SK-N-SH (cell line): ENCODE data around the gene RAP2C. TPM values are rescaled to one million over a fixed set of nuclear protein-coding genes. Genes with fewer than 3 reads are reported as not detected.

Source experiments
- CTCF ChIA-PET: fragments of 300-600, 350-600 bp; formaldehyde crosslinking; extraction: SDS; loops from one replicate; lab custom pipeline; 2021; lab: Yijun Ruan, JAX
- POLR2A ChIA-PET: fragments of 350-600 bp; sonication (Branson Sonifier 250); formaldehyde crosslinking; extraction: SDS; loops from one replicate; lab custom pipeline; 2020; ENCODE audit warnings: antibody characterized with exemption, inconsistent platforms; lab: Yijun Ruan, JAX
- DNase-seq: peaks from one replicate; pipeline ENCODE4 v3.0.0; 2012
- H2AFZ ChIP-seq: fragments of 200-600 bp; sonication (generic); 2 replicates; pipeline ENCODE4 v1.8.1; 2016; ENCODE audit warnings: antibody characterized with exemption, mild to moderate bottlenecking, low read depth
- H3F3A ChIP-seq: fragments of 200-600 bp; sonication (generic); replicated peaks from 2 replicates; pipeline ENCODE3; 2016; ENCODE audit warnings: antibody characterized with exemption, mild to moderate bottlenecking; ENCODE audit not compliant: insufficient read depth
- H3K27ac ChIP-seq, 2 experiments: fragments of 200-500 bp in 1 of 2; fragments of 200-600 bp in 1 of 2; sonication (Bioruptor generic) in 1 of 2; sonication (generic), shearing (Covaris generic) in 1 of 2; 2 replicates each; pipeline versions ENCODE4 v1.5.1 to v1.6.1; 2014 to 2016; ENCODE audit warnings: low read depth in 2 of 2, inconsistent platforms in 1 of 2, low read length in 1 of 2, mild to moderate bottlenecking in 1 of 2, mixed read lengths in 1 of 2
- H3K27me3 ChIP-seq: fragments of 200-600 bp; sonication (generic), shearing (Covaris generic); 2 replicates; pipeline ENCODE4 v1.6.1; 2016; ENCODE audit warnings: mixed run types; ENCODE audit not compliant: insufficient read depth
- H3K36me3 ChIP-seq, 2 experiments: fragments of 200-500 bp in 1 of 2; fragments of 200-600 bp in 1 of 2; sonication (Bioruptor generic) in 1 of 2; sonication (generic) in 1 of 2; replicated peaks in 1 of 2; 2 replicates each; pipeline versions ENCODE3 to v1.5.1; 2014 to 2016; ENCODE audit warnings: low read length in 1 of 2, mild to moderate bottlenecking in 1 of 2; ENCODE audit not compliant: insufficient read depth in 2 of 2, control insufficient read depth in 1 of 2
- H3K4me1 ChIP-seq, 2 experiments: fragments of 200-500 bp in 1 of 2; fragments of 200-600 bp in 1 of 2; sonication (Bioruptor generic) in 1 of 2; sonication (generic), shearing (Covaris generic) in 1 of 2; 2 replicates each; pipeline versions ENCODE4 v1.5.1 to v1.6.1; 2014 to 2016; ENCODE audit warnings: low read depth in 1 of 2, low read length in 1 of 2, mixed run types in 1 of 2; ENCODE audit not compliant: insufficient read depth in 2 of 2, control insufficient read depth in 1 of 2
- H3K4me2 ChIP-seq: fragments of 200-600 bp; sonication (generic), shearing (Covaris generic); 2 replicates; pipeline ENCODE4 v1.6.1; 2017; ENCODE audit warnings: mixed run types
- H3K4me3 ChIP-seq, 2 experiments: fragments of 200-500 bp in 1 of 2; fragments of 200-600 bp in 1 of 2; sonication (Bioruptor generic) in 1 of 2; sonication (generic), shearing (Covaris generic) in 1 of 2; 2 replicates each; pipeline versions ENCODE4 v1.5.1 to v1.8.1; 2014 to 2016; ENCODE audit warnings: low read depth in 2 of 2, inconsistent platforms in 1 of 2, low read length in 1 of 2, mild to moderate bottlenecking in 1 of 2, mixed read lengths in 1 of 2, moderate library complexity in 1 of 2
- H3K79me2 ChIP-seq: fragments of 200-600 bp; sonication (generic); 2 replicates; pipeline ENCODE4 v1.8.1; 2017; ENCODE audit warnings: mild to moderate bottlenecking; ENCODE audit not compliant: insufficient read depth
- H3K9ac ChIP-seq: fragments of 200-600 bp; sonication (generic); 2 replicates; pipeline ENCODE4 v1.6.1; 2017; ENCODE audit warnings: mixed run types
- H3K9me2 ChIP-seq: fragments of 200-600 bp; sonication (generic); 2 replicates; pipeline ENCODE4 v1.6.1; 2017; ENCODE audit warnings: mixed run types
- H3K9me3 ChIP-seq: fragments of 200-600 bp; sonication (generic); 2 replicates; pipeline ENCODE4 v1.6.1; 2017; ENCODE audit warnings: mixed run types, mild to moderate bottlenecking, moderate library complexity
- H4K20me1 ChIP-seq: fragments of 200-600 bp; sonication (generic); 2 replicates; pipeline ENCODE4 v1.6.1; 2017; ENCODE audit warnings: mild to moderate bottlenecking, mixed run types; ENCODE audit not compliant: insufficient read depth
- CHD2 ChIP-seq: fragments of 150-350 bp; IDR thresholded peaks from 2 replicates; pipeline ENCODE4 v1.6.1; 2018; ENCODE audit warnings: low read length; ENCODE audit not compliant: partially characterized antibody
- ELF1 ChIP-seq: IDR thresholded peaks from 2 replicates; pipeline ENCODE4 v1.4.0; 2012
- EZH2phosphoT487 ChIP-seq: fragments of 200-600 bp; sonication (generic); IDR thresholded peaks from 2 replicates; pipeline ENCODE4 v1.6.1; 2017; ENCODE audit warnings: low read depth, mixed run types, mild to moderate bottlenecking, antibody characterized with exemption, moderate library complexity, borderline replicate concordance
- FOXJ3 ChIP-seq: sonication (generic); formaldehyde crosslinking; IDR thresholded peaks from 2 replicates; pipeline ENCODE4 v1.5.1; 2020; ENCODE audit warnings: mild to moderate bottlenecking, missing genetic modification reagents
- FOXM1 ChIP-seq: IDR thresholded peaks from 2 replicates; pipeline ENCODE4 v1.4.0; 2012; ENCODE audit warnings: low read depth, mild to moderate bottlenecking
- GATA2 ChIP-seq: sonication (generic); formaldehyde crosslinking; IDR thresholded peaks from 2 replicates; pipeline ENCODE4 v1.5.0; 2020; ENCODE audit warnings: mild to moderate bottlenecking, missing genetic modification reagents
- MXI1 ChIP-seq: IDR thresholded peaks from 2 replicates; pipeline ENCODE4 v1.6.1; 2012; ENCODE audit warnings: mild to moderate bottlenecking, low read depth, low read length, improper control_type of control experiment
- TAF1 ChIP-seq: IDR thresholded peaks from 2 replicates; pipeline ENCODE4 v1.6.1; 2012; ENCODE audit warnings: low read depth, mild to moderate bottlenecking, low read length, moderate library complexity, borderline replicate concordance
- TEAD4 ChIP-seq: IDR thresholded peaks from 2 replicates; pipeline ENCODE4 v1.4.0; 2012; ENCODE audit warnings: mild to moderate bottlenecking, borderline replicate concordance; ENCODE audit not compliant: insufficient read depth
- YY1 ChIP-seq: IDR thresholded peaks from 2 replicates; pipeline ENCODE4 v1.4.0; 2012; ENCODE audit warnings: low read depth, mild to moderate bottlenecking
- WGBS: methylation state at CpG from one replicate; pipeline ENCODE4 v1.1.6; 2017; ENCODE audit warnings: low lambda C conversion rate; 5-methylcytosine and 5-hydroxymethylcytosine counted together
- polyA plus RNA-seq, 3 experiments: library from polyadenylated mRNA; depleted of rRNA; stranded (reverse); fragments of >200 nt; gene quantifications; 2 replicates each; pipeline ENCODE4 v1.2.3, GENCODE V29; 2012

Gene RAP2C
- polyA plus RNA-seq, 1 of the 3 experiments (the other 2 are of a cell fraction), result 5.5 TPM

GRCh38 chrX:132257116-132257515 is 37.9 kb upstream of the RAP2C start:
- H4K20me1 ChIP-seq, result no peaks in the 10 kb centered on the region
- H3K4me3 ChIP-seq, result no peak overlapping the region
- no peak for DNase-seq
- CTCF ChIA-PET, result no interaction called here
- no peaks in the 10 kb centered on the region for H3K9me2 ChIP-seq
- H2AFZ ChIP-seq, result no peak overlapping the region
- no peaks in the 10 kb centered on the region for H3K36me3 ChIP-seq
- no peaks in the 10 kb centered on the region for H3K4me1 ChIP-seq
- H3K9me3 ChIP-seq, result no peaks in the 10 kb centered on the region
- H3K79me2 ChIP-seq, result no peaks in the 10 kb centered on the region
- TF ChIP-seq FOXM1 (no peak), ELF1 (no peak), TEAD4 (no peak)
- H3K4me2 ChIP-seq, result no peak overlapping the region
- WGBS, result 41% methylated on average over 2 of the region's 2 CpGs
- H3K9ac ChIP-seq, result no peak overlapping the region
- H3K27me3 ChIP-seq, result no peaks in the 10 kb centered on the region
- H3F3A ChIP-seq, result no peaks in the 10 kb centered on the region
- POLR2A ChIA-PET, result interaction anchor here (0.5 kb wide), 1 partner anchor 12 kb away, joined by 3 read pairs; no protein-coding TSS in a partner anchor
- no peak overlapping the region for H3K27ac ChIP-seq

- Histone ChIP-seq H3K27ac (no peak overlapping the region), H3K36me3 (no peaks in the 10 kb centered on the region), H3K9me3 (no peaks in the 10 kb centered on the region), H3K4me1 (no peaks in the 10 kb centered on the region), H3F3A (no peaks in the 10 kb centered on the region), H3K4me3 (no peak overlapping the region), H3K9ac (no peak overlapping the region), H4K20me1 (no peaks in the 10 kb centered on the region), H2AFZ (no peak overlapping the region), H3K27me3 (no peaks in the 10 kb centered on the region), H3K9me2 (no peaks in the 10 kb centered on the region), H3K4me2 (no peak overlapping the region), H3K79me2 (no peaks in the 10 kb centered on the region)
- DNase-seq, result no peak
- ChIA-PET POLR2A (no interaction called here), CTCF (no interaction called here)
- whole genome bisulfite sequencing, result 33% methylated on average over 5 of the region's 5 CpGs
- TF ChIP-seq TAF1, result no peak
- TF ChIP-seq EZH2phosphoT487, result no peak
- TF ChIP-seq CHD2, result no peak
- no peak for TF ChIP-seq GATA2
- TF ChIP-seq MXI1, result no peak
Measured at GRCh38 chrX:132236121-132236520, 16.9 kb upstream of the RAP2C start.

GRCh38 chrX:132235488-132235887 is 16.2 kb upstream of the RAP2C start:
- CTCF ChIA-PET, result no interaction called here
- no peaks in the 10 kb centered on the region for H3K4me1 ChIP-seq
- 54% methylated on average over 5 of the region's 5 CpGs for WGBS

More at GRCh38 chrX:132235488-132235887, 16.2 kb upstream of the RAP2C start:
- Histone ChIP-seq H3K9me3 (no peaks in the 10 kb centered on the region), H4K20me1 (no peaks in the 10 kb centered on the region), H3F3A (no peaks in the 10 kb centered on the region), H3K9me2 (no peaks in the 10 kb centered on the region), H2AFZ (no peak overlapping the region), H3K4me3 (no peak overlapping the region), H3K9ac (no peak overlapping the region), H3K4me2 (no peak overlapping the region), H3K79me2 (no peaks in the 10 kb centered on the region), H3K27me3 (no peaks in the 10 kb centered on the region), H3K27ac (no peak overlapping the region), H3K36me3 (no peaks in the 10 kb centered on the region)
- no peak for DNase-seq
- POLR2A ChIA-PET, result no interaction called here
- TF ChIP-seq YY1, result no peak
- no peak for TF ChIP-seq GATA2
- no peak for TF ChIP-seq ELF1
- TF ChIP-seq FOXJ3 (CRISPR knock-in tag), result no peak
- TF ChIP-seq EZH2phosphoT487, result no peak
